Bronchial epithelial cell (primary cell): Measurements from ENCODE around the gene CNST. TPM values are rescaled to one million over a fixed set of nuclear protein-coding genes. Genes with fewer than 3 reads are reported as not detected.

Source experiments
- DNase-seq: peaks from one replicate; pipeline ENCODE4 v3.0.0-alpha.2; 2010; ENCODE audit warnings: low read depth
- FAIRE-seq: peaks from 2 replicates; lab custom pipeline; 2011; peaks lifted over from hg19 to GRCh38; lab: Jason Lieb, UNC
- H3K27me3 ChIP-seq: 2 replicates; pipeline ENCODE4 v1.5.1; 2011; ENCODE audit warnings: low read length; ENCODE audit not compliant: control insufficient read depth, insufficient read depth
- H3K36me3 ChIP-seq: 2 replicates; pipeline ENCODE4 v1.5.1; 2011; ENCODE audit warnings: low read length; ENCODE audit not compliant: control insufficient read depth, insufficient read depth
- H3K4me3 ChIP-seq: 2 replicates; pipeline ENCODE4 v1.5.1; 2011; ENCODE audit warnings: mild to moderate bottlenecking, low read depth, low read length, control low read depth
- CTCF ChIP-seq: IDR thresholded peaks from 2 replicates; pipeline ENCODE4 v1.5.1; 2011; ENCODE audit warnings: mild to moderate bottlenecking, moderate library complexity, low read length, control low read depth, inconsistent platforms; ENCODE audit not compliant: insufficient read depth, severe bottlenecking
- total RNA-seq: library from RNA; depleted of rRNA; stranded (reverse); fragments of >200 nt; gene quantifications from 2 replicates; pipeline ENCODE4 v1.2.1, GENCODE V29; 2014

Gene CNST
- total RNA-seq, 1 donor from 2014 or later: 10.3 TPM

GRCh38 chr1:246577082-246577719 is 10.9 kb downstream of the CNST start:
- no peak for FAIRE-seq
- no peak for TF ChIP-seq CTCF

GRCh38 chr1:246577720-246578106 is 11.5 kb downstream of the CNST start:
- FAIRE-seq: no peak
- no peak for TF ChIP-seq CTCF
- no peak for DNase-seq

More at GRCh38 chr1:246577082-246577719, 10.9 kb downstream of the CNST start:
- H3K4me3 ChIP-seq: no peak overlapping the region
- H3K36me3 ChIP-seq: no peaks in the 10 kb centered on the region
- no peaks in the 10 kb centered on the region for H3K27me3 ChIP-seq
- DNase-seq: no peak

GRCh38 chr1:246579818-246580217 is 13.6 kb downstream of the CNST start:
- no peak for DNase-seq
- H3K36me3 ChIP-seq: no peaks in the 10 kb centered on the region
- TF ChIP-seq CTCF: no peak
- no peak overlapping the region for H3K4me3 ChIP-seq
- no peaks in the 10 kb centered on the region for H3K27me3 ChIP-seq
- FAIRE-seq: no peak

More at GRCh38 chr1:246577720-246578106, 11.5 kb downstream of the CNST start:
- no peaks in the 10 kb centered on the region for H3K36me3 ChIP-seq
- H3K27me3 ChIP-seq: no peaks in the 10 kb centered on the region
- H3K4me3 ChIP-seq: no peak overlapping the region

- TF ChIP-seq CTCF: no peak
- no peaks in the 10 kb centered on the region for H3K36me3 ChIP-seq
- no peaks in the 10 kb centered on the region for H3K27me3 ChIP-seq
- FAIRE-seq: no peak
- H3K4me3 ChIP-seq: no peak overlapping the region
- no peak for DNase-seq
Observed at GRCh38 chr1:246580497-246581370, 14.5 kb downstream of the CNST start.

GRCh38 chr1:246582301-246583055 is 16.2 kb downstream of the CNST start:
- DNase-seq (no peak), FAIRE-seq (no peak)
- Histone ChIP-seq H3K27me3 (no peaks in the 10 kb centered on the region), H3K4me3 (no peak overlapping the region), H3K36me3 (no peaks in the 10 kb centered on the region)
- no peak for TF ChIP-seq CTCF
